ENCODE data around the gene MN1. TPM values are rescaled to one million over a fixed set of nuclear protein-coding genes. Genes with fewer than 3 reads are reported as not detected.
A peak's percentile ranks its signal among the peaks of the same experiment; 100 is the strongest.

The MN1 gene
- total RNA-seq, 2 experiments from 2014 or later, result 0.12 TPM; not detected in 1

- DNase-seq, result no peak
- Mint-ChIP-seq H3K27me3 (ENCODE audit: low read depth) (no peaks in the 10 kb centered on the region), H3K4me3 (no peak overlapping the region), H3K36me3 (ENCODE audit: low read depth) (no peaks in the 10 kb centered on the region), H3K9me3 (no peaks in the 10 kb centered on the region), H3K4me1 (ENCODE audit: low read depth) (no peaks in the 10 kb centered on the region), H3K27ac (no peak overlapping the region)
- intact Hi-C loops (cut with micrococcal nuclease), result no loop called here
- CTCF ChIA-PET, result interaction anchor here (0.8 kb wide), 1 partner anchor 15 kb away, joined by 3 read pairs; no protein-coding TSS in a partner anchor
Measured at GRCh38 chr22:27816552-27816951, 15.0 kb upstream of the MN1 start.

- no peak overlapping the region for H3K4me3 Mint-ChIP-seq
- CTCF ChIA-PET, result no interaction called here
- H3K9me3 Mint-ChIP-seq, result no peaks in the 10 kb centered on the region
- intact Hi-C loops (cut with micrococcal nuclease), result no loop called here
- no peak overlapping the region for H3K27ac Mint-ChIP-seq
- H3K4me1 Mint-ChIP-seq (ENCODE audit: low read depth), result no peaks in the 10 kb centered on the region
- no peaks in the 10 kb centered on the region for H3K27me3 Mint-ChIP-seq (ENCODE audit: low read depth)
- H3K36me3 Mint-ChIP-seq (ENCODE audit: low read depth), result no peaks in the 10 kb centered on the region
- no peak for DNase-seq
Measured at GRCh38 chr22:27815826-27816530, 14.4 kb upstream of the MN1 start.

- no peak for DNase-seq
- no peaks in the 10 kb centered on the region for H3K27me3 Mint-ChIP-seq (ENCODE audit: low read depth)
- H3K9me3 Mint-ChIP-seq, result no peaks in the 10 kb centered on the region
- H3K36me3 Mint-ChIP-seq (ENCODE audit: low read depth), result no peaks in the 10 kb centered on the region
- H3K4me3 Mint-ChIP-seq, result no peak overlapping the region
- no peak overlapping the region for H3K27ac Mint-ChIP-seq
- intact Hi-C loops (cut with micrococcal nuclease), result no loop called here
- CTCF ChIA-PET, result interaction anchor here (1.2 kb wide), 1 partner anchor 9 kb away, joined by 4 read pairs; no protein-coding TSS in a partner anchor
- no peaks in the 10 kb centered on the region for H3K4me1 Mint-ChIP-seq (ENCODE audit: low read depth)
Measured at GRCh38 chr22:27814993-27815392, 13.4 kb upstream of the MN1 start.

GRCh38 chr22:27811778-27812177 is 10.2 kb upstream of the MN1 start:
- intact Hi-C loops (cut with micrococcal nuclease), result no loop called here

GRCh38 chr22:27810609-27811151 is 9.1 kb upstream of the MN1 start:
- Mint-ChIP-seq H3K9me3 (no peaks in the 10 kb centered on the region), H3K4me1 (ENCODE audit: low read depth) (no peaks in the 10 kb centered on the region), H3K27me3 (ENCODE audit: low read depth) (peaks cover 2% of the 10 kb centered on the region), H3K36me3 (ENCODE audit: low read depth) (no peaks in the 10 kb centered on the region), H3K27ac (no peak overlapping the region), H3K4me3 (no peak overlapping the region)
- CTCF ChIA-PET, result no interaction called here
- intact Hi-C loops (cut with micrococcal nuclease), result no loop called here
- DNase-seq, result no peak

More at GRCh38 chr22:27811778-27812177, 10.2 kb upstream of the MN1 start:
- no peak for DNase-seq
- CTCF ChIA-PET, result no interaction called here
- H3K36me3 Mint-ChIP-seq (ENCODE audit: low read depth), result no peaks in the 10 kb centered on the region
- peaks cover 2% of the 10 kb centered on the region for H3K27me3 Mint-ChIP-seq (ENCODE audit: low read depth)
- no peaks in the 10 kb centered on the region for H3K9me3 Mint-ChIP-seq
- H3K4me3 Mint-ChIP-seq, result no peak overlapping the region
- no peaks in the 10 kb centered on the region for H3K4me1 Mint-ChIP-seq (ENCODE audit: low read depth)
- H3K27ac Mint-ChIP-seq, result no peak overlapping the region

GRCh38 chr22:27809700-27810608 is 8.4 kb upstream of the MN1 start:
- DNase-seq, result no peak
- CTCF ChIA-PET, result no interaction called here
- Mint-ChIP-seq H3K4me3 (no peak overlapping the region), H3K9me3 (no peaks in the 10 kb centered on the region), H3K36me3 (ENCODE audit: low read depth) (no peaks in the 10 kb centered on the region), H3K4me1 (ENCODE audit: low read depth) (no peaks in the 10 kb centered on the region), H3K27ac (no peak overlapping the region), H3K27me3 (ENCODE audit: low read depth) (peaks cover 8% of the 10 kb centered on the region)
- intact Hi-C loops (cut with micrococcal nuclease), result loop anchor here (10.0 kb wide), 4 partner anchors 405 to 1135 kb away; no protein-coding TSS in a partner anchor

GRCh38 chr22:27809226-27809603 is 7.7 kb upstream of the MN1 start:
- intact Hi-C loops (cut with micrococcal nuclease), result loop anchor here (10.0 kb wide), 4 partner anchors 404 to 1134 kb away; no protein-coding TSS in a partner anchor
- CTCF ChIA-PET, result interaction anchor here (0.6 kb wide), 1 partner anchor 89 kb away, joined by 3 read pairs; no protein-coding TSS in a partner anchor

GRCh38 chr22:27808451-27809225 is 7.1 kb upstream of the MN1 start:
- intact Hi-C loops (cut with micrococcal nuclease), result loop anchor here (10.0 kb wide), 4 partner anchors 404 to 1134 kb away; no protein-coding TSS in a partner anchor
- Mint-ChIP-seq H3K9me3 (no peaks in the 10 kb centered on the region), H3K27ac (no peak overlapping the region)

More at GRCh38 chr22:27809226-27809603, 7.7 kb upstream of the MN1 start:
- Mint-ChIP-seq H3K27ac (no peak overlapping the region), H3K36me3 (ENCODE audit: low read depth) (no peaks in the 10 kb centered on the region), H3K4me3 (no peak overlapping the region), H3K9me3 (no peaks in the 10 kb centered on the region), H3K4me1 (ENCODE audit: low read depth) (peaks cover 3% of the 10 kb centered on the region), H3K27me3 (ENCODE audit: low read depth) (peaks cover 13% of the 10 kb centered on the region)
- DNase-seq, result no peak

GRCh38 chr22:27805841-27806240 is 4.3 kb upstream of the MN1 start:
- intact Hi-C loops (cut with micrococcal nuclease), result loop anchor here (10.0 kb wide), 4 partner anchors 401 to 1131 kb away; no protein-coding TSS in a partner anchor
- no peak for DNase-seq
- Mint-ChIP-seq H3K4me3 (no peak overlapping the region), H3K27me3 (ENCODE audit: low read depth) (peaks cover 17% of the 10 kb centered on the region), H3K9me3 (no peaks in the 10 kb centered on the region), H3K36me3 (ENCODE audit: low read depth) (no peaks in the 10 kb centered on the region), H3K4me1 (ENCODE audit: low read depth) (peaks cover 11% of the 10 kb centered on the region), H3K27ac (no peak overlapping the region)
- CTCF ChIA-PET, result interaction anchor here (1.4 kb wide), 1 partner anchor 9 kb away, joined by 4 read pairs; no protein-coding TSS in a partner anchor

More at GRCh38 chr22:27808451-27809225, 7.1 kb upstream of the MN1 start:
- CTCF ChIA-PET, result interaction anchor here (0.6 kb wide), 1 partner anchor 90 kb away, joined by 3 read pairs; no protein-coding TSS in a partner anchor
- Mint-ChIP-seq H3K27me3 (ENCODE audit: low read depth) (peaks cover 13% of the 10 kb centered on the region), H3K36me3 (ENCODE audit: low read depth) (no peaks in the 10 kb centered on the region), H3K4me3 (no peak overlapping the region), H3K4me1 (ENCODE audit: low read depth) (peaks cover 3% of the 10 kb centered on the region)
- DNase-seq, result no peak

GRCh38 chr22:27804470-27805297 is 3.1 kb upstream of the MN1 start:
- H3K27ac Mint-ChIP-seq, result no peak overlapping the region
- H3K4me1 Mint-ChIP-seq (ENCODE audit: low read depth), result peaks cover 11% of the 10 kb centered on the region
- H3K4me3 Mint-ChIP-seq, result no peak overlapping the region
- DNase-seq, result peak; percentile 74
- no peaks in the 10 kb centered on the region for H3K36me3 Mint-ChIP-seq (ENCODE audit: low read depth)
- no peaks in the 10 kb centered on the region for H3K9me3 Mint-ChIP-seq
- peaks cover 17% of the 10 kb centered on the region for H3K27me3 Mint-ChIP-seq (ENCODE audit: low read depth)
- intact Hi-C loops (cut with micrococcal nuclease), result loop anchor here (10.0 kb wide), 4 partner anchors 400 to 1130 kb away; no protein-coding TSS in a partner anchor
- CTCF ChIA-PET, result interaction anchor here (0.5 to 1.4 kb wide), 2 partner anchors 10 to 1129 kb away, joined by 4 to 5 read pairs; no protein-coding TSS in a partner anchor

Data from activated naive CD4-positive, alpha-beta T cell treated with anti-CD3 and anti-CD28 coated beads for 36 hours (primary cell).